K562 (cell line): Measurements from ENCODE around the gene SHISA5. TPM values are rescaled to one million over a fixed set of nuclear protein-coding genes. Genes with fewer than 3 reads are reported as not detected.
A peak's percentile ranks its signal among the peaks of the same experiment; 100 is the strongest.

Experiments used
- DMBX1 ChIP-seq: fragments of 250-450 bp; sonication (Bioruptor Pico); IDR thresholded peaks from 2 replicates; pipeline ENCODE4 v1.8.0; 2022; ENCODE audit warnings: inconsistent platforms, mild to moderate bottlenecking, moderate library complexity, borderline replicate concordance
- GABPB1 ChIP-seq: sonication (generic); formaldehyde crosslinking; IDR thresholded peaks from 2 replicates; pipeline ENCODE4 v1.8.0; 2022; ENCODE audit warnings: mild to moderate bottlenecking, missing genetic modification reagents
- HNRNPK ChIP-seq: fragments of 200-400 bp; formaldehyde crosslinking; IDR thresholded peaks from one replicate; pipeline ENCODE4 v1.6.1; 2018; ENCODE audit warnings: mild to moderate bottlenecking, low read depth, low read length; ENCODE audit not compliant: poor library complexity, severe bottlenecking
- MCM3 ChIP-seq: fragments of 450-650 bp; IDR thresholded peaks from 2 replicates; pipeline ENCODE4 v1.6.1; 2016
- MCM5 ChIP-seq: fragments of 450-650 bp; IDR thresholded peaks from 2 replicates; pipeline ENCODE4 v1.6.1; 2016; ENCODE audit warnings: low read depth
- PHF8 ChIP-seq: fragments of 200-600 bp; sonication (generic); IDR thresholded peaks from 2 replicates; pipeline ENCODE4 v1.6.1; 2012; ENCODE audit warnings: mixed run types, mild to moderate bottlenecking, inconsistent platforms, low read length, moderate library complexity, borderline replicate concordance
- POLR2G ChIP-seq: fragments of 200-400 bp; formaldehyde crosslinking; IDR thresholded peaks from 2 replicates; pipeline ENCODE4 v1.6.1; 2017; ENCODE audit warnings: low read depth, mild to moderate bottlenecking, antibody characterized with exemption, low read length, moderate library complexity
- SMAD4 ChIP-seq: fragments of 250-450 bp; sonication (Bioruptor Pico); conservative IDR thresholded peaks from 2 replicates; pipeline ENCODE4 v1.8.0; 2021; ENCODE audit warnings: inconsistent platforms, mild to moderate bottlenecking, moderate library complexity
- SP2 ChIP-seq: IDR thresholded peaks from 2 replicates; pipeline ENCODE4 v1.6.1; 2011; ENCODE audit warnings: mild to moderate bottlenecking, low read depth, low read length, moderate library complexity; ENCODE audit not compliant: poor library complexity, severe bottlenecking; ENCODE audit errors: extremely low read depth
- ZBTB7A ChIP-seq: IDR thresholded peaks from 2 replicates; pipeline ENCODE4 v1.6.1; 2011; ENCODE audit warnings: low read depth, mild to moderate bottlenecking, low read length, moderate library complexity, borderline replicate concordance; ENCODE audit not compliant: control insufficient read depth
- ZC3H4 ChIP-seq: sonication (generic); formaldehyde crosslinking; IDR thresholded peaks from 2 replicates; pipeline ENCODE4 v1.9.0; 2021; ENCODE audit warnings: missing genetic modification reagents, borderline replicate concordance
- polyA plus RNA-seq, 8 experiments: library from polyadenylated mRNA; depleted of rRNA in 4 of 8; stranded (reverse) in 5 of 8; unstranded in 3 of 8; fragments of >200 nt; fragmentation: Nextera tagmentation in 2 of 8; fragmentation: Illumina TruSeq in 1 of 8; extraction: Ambion mirVana in 2 of 8; extraction: Trizol in 1 of 8; gene quantifications; 2 replicates each; pipeline versions ENCODE4 v1.2.1 to v1.2.3, GENCODE V29; 2011 to 2014; ENCODE audit warnings: inconsistent platforms in 1 of 8, missing spikeins in 1 of 8
- total RNA-seq, 7 experiments: library from RNA; depleted of rRNA in 6 of 7; stranded (reverse); fragments of >200 nt in 6 of 7; fragmentation: Illumina TruSeq in 2 of 7; extraction: Trizol in 2 of 7; gene quantifications; 2 replicates each; pipeline versions ENCODE4 v1.2.1 to v1.2.3, GENCODE V29; 2011 to 2021; ENCODE audit warnings: low replicate concordance in 1 of 7
- TF ChIP-seq, protein P1 (sequence below): fragments of 450-650 bp; IDR thresholded peaks from 2 replicates; pipeline ENCODE4 v1.6.1; 2016; ENCODE audit warnings: mild to moderate bottlenecking
- TF ChIP-seq, protein P2 (sequence below): sonication (generic); formaldehyde crosslinking; IDR thresholded peaks from 2 replicates; pipeline ENCODE4 v1.8.1; 2023; ENCODE audit warnings: missing genetic modification reagents, mild to moderate bottlenecking, borderline replicate concordance
- TF ChIP-seq, protein P3 (sequence below): fragments of 200-800 bp; sonication (Bioruptor generic); IDR thresholded peaks from 2 replicates; pipeline ENCODE4 v1.6.1; 2017; ENCODE audit warnings: missing genetic modification characterization, missing compliant biosample characterization
- TF ChIP-seq, protein P4 (sequence below), 3 experiments: fragments of 200-800 bp in 1 of 3; sonication (Bioruptor generic) in 1 of 3; sonication (generic) in 1 of 3; formaldehyde crosslinking in 1 of 3; IDR thresholded peaks; 2 replicates each; pipeline versions ENCODE4 v1.6.1 to v1.8.0; 2016 to 2022; ENCODE audit warnings: mild to moderate bottlenecking in 2 of 3, missing compliant biosample characterization in 2 of 3, missing genetic modification characterization in 2 of 3, missing genetic modification reagents in 1 of 3

SHISA5 gene
- total and polyA plus RNA-seq, 9 of the 15 experiments (the other 6 are each of a cell fraction or from before 2014, with no cell fraction given), result 8.4 to 85.8 (median 56.1) TPM

DNA sequence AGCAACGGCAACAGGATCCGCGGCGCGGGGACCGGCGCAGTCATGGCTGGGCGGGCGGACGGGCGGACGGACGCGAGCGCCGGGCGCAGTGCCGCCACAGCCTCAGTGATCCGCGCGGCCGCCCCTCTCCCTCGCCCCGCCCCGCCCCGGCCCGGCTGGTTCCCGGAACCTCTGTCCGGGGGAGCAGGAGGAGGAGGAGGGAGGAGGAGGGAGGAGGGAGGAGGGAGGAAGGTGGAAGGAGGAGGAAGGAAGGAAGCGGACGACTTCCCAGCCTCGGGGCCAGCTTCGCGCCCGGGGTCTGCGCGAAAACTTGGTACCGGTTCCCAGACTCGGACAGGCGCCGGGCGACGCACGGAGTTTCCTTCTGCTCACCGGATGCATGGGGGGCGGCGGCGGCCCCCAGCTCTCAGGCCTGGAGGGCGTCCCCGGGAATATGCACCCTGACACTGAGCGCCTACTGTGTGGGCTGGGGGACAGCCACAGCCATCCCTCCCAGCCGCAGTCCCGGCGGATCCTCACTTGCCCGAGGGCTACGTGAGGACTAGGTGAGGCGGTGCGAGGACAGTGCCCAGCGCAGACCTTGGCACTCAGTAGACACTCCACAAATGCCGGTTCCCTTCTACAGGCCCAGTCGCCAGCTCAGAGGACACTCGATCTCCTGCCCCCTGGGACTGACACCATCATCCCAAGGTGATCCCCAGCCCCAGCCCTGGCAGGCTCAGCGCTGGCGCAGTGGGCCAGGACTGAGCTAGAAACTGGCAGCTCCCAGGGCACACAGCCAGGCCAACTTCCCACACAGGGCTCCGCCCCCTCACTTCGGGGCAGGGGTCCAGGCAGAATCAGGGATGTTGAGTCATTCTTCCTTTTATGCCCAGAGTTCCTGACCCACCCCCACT, at the start of gene SHISA5 (continued):
- TF ChIP-seq, protein P1, sequence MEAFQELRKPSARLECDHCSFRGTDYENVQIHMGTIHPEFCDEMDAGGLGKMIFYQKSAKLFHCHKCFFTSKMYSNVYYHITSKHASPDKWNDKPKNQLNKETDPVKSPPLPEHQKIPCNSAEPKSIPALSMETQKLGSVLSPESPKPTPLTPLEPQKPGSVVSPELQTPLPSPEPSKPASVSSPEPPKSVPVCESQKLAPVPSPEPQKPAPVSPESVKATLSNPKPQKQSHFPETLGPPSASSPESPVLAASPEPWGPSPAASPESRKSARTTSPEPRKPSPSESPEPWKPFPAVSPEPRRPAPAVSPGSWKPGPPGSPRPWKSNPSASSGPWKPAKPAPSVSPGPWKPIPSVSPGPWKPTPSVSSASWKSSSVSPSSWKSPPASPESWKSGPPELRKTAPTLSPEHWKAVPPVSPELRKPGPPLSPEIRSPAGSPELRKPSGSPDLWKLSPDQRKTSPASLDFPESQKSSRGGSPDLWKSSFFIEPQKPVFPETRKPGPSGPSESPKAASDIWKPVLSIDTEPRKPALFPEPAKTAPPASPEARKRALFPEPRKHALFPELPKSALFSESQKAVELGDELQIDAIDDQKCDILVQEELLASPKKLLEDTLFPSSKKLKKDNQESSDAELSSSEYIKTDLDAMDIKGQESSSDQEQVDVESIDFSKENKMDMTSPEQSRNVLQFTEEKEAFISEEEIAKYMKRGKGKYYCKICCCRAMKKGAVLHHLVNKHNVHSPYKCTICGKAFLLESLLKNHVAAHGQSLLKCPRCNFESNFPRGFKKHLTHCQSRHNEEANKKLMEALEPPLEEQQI, result no peak
- TF ChIP-seq ZBTB7A (no peak), GABPB1 (CRISPR knock-in tag) (no peak), SP2 (no peak), HNRNPK (peak; percentile 33), POLR2G (peak; percentile 81), MCM3 (no peak), ZC3H4 (CRISPR knock-in tag) (no peak), MCM5 (no peak), SMAD4 (CRISPR knock-in tag) (no peak), PHF8 (peak; percentile 12; the same call in 1 of the 2 replicates), DMBX1 (CRISPR knock-in tag) (no peak)
- TF ChIP-seq, protein P2, sequence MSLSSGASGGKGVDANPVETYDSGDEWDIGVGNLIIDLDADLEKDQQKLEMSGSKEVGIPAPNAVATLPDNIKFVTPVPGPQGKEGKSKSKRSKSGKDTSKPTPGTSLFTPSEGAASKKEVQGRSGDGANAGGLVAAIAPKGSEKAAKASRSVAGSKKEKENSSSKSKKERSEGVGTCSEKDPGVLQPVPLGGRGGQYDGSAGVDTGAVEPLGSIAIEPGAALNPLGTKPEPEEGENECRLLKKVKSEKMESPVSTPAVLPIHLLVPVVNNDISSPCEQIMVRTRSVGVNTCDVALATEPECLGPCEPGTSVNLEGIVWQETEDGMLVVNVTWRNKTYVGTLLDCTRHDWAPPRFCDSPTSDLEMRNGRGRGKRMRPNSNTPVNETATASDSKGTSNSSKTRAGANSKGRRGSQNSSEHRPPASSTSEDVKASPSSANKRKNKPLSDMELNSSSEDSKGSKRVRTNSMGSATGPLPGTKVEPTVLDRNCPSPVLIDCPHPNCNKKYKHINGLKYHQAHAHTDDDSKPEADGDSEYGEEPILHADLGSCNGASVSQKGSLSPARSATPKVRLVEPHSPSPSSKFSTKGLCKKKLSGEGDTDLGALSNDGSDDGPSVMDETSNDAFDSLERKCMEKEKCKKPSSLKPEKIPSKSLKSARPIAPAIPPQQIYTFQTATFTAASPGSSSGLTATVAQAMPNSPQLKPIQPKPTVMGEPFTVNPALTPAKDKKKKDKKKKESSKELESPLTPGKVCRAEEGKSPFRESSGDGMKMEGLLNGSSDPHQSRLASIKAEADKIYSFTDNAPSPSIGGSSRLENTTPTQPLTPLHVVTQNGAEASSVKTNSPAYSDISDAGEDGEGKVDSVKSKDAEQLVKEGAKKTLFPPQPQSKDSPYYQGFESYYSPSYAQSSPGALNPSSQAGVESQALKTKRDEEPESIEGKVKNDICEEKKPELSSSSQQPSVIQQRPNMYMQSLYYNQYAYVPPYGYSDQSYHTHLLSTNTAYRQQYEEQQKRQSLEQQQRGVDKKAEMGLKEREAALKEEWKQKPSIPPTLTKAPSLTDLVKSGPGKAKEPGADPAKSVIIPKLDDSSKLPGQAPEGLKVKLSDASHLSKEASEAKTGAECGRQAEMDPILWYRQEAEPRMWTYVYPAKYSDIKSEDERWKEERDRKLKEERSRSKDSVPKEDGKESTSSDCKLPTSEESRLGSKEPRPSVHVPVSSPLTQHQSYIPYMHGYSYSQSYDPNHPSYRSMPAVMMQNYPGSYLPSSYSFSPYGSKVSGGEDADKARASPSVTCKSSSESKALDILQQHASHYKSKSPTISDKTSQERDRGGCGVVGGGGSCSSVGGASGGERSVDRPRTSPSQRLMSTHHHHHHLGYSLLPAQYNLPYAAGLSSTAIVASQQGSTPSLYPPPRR (CRISPR knock-in tag), result no peak
- TF ChIP-seq, protein P3, sequence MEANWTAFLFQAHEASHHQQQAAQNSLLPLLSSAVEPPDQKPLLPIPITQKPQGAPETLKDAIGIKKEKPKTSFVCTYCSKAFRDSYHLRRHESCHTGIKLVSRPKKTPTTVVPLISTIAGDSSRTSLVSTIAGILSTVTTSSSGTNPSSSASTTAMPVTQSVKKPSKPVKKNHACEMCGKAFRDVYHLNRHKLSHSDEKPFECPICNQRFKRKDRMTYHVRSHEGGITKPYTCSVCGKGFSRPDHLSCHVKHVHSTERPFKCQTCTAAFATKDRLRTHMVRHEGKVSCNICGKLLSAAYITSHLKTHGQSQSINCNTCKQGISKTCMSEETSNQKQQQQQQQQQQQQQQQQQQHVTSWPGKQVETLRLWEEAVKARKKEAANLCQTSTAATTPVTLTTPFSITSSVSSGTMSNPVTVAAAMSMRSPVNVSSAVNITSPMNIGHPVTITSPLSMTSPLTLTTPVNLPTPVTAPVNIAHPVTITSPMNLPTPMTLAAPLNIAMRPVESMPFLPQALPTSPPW (CRISPR knock-in tag), result peak; percentile 65
- TF ChIP-seq, protein P4, sequence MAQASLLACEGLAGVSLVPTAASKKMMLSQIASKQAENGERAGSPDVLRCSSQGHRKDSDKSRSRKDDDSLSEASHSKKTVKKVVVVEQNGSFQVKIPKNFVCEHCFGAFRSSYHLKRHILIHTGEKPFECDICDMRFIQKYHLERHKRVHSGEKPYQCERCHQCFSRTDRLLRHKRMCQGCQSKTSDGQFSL (CRISPR knock-in tag; IDR thresholded peaks at IDR 0.05), result no peak
- TF ChIP-seq, protein P4 (tag; IDR thresholded peaks at IDR 0.05), result no peak
